ENCODE data around the gene GON7.
"Not testable (repeated sequence)": the region's sequence is repeated elsewhere in the genome, so short reads cannot be mapped to it uniquely, and the experiment has no call there.

GRCh38 chr14:93170141-93170540 lies 36.7 kb downstream of the GON7 start:
- TF ChIP-seq CTCF (IDR thresholded peaks at IDR 0.05; ENCODE audit: insufficient read depth, low read length, poor library complexity, severe bottlenecking); EZH2phosphoT487 (conservative IDR thresholded peaks at IDR 0.05; ENCODE audit: low read length): not testable (repeated sequence)

Measured in SU-DHL-6 (cell line).